Hepatocyte (in vitro differentiated cells): ENCODE results near the gene CADPS2. TPM values are rescaled to one million over a fixed set of nuclear protein-coding genes. Genes with fewer than 3 reads are reported as not detected.

Source experiments
- DNase-seq: peaks from one replicate; pipeline ENCODE4 v3.0.0-alpha.2; 2016; ENCODE audit warnings: low spot score
- H2AFZ ChIP-seq: fragments of 200-600 bp; sonication (generic); 2 replicates; pipeline ENCODE4 v1.6.0; 2016; ENCODE audit warnings: antibody characterized with exemption, mild to moderate bottlenecking
- H3K27ac ChIP-seq: fragments of 200-600 bp; sonication (generic); 2 replicates; pipeline ENCODE4 v1.5.1; 2016; ENCODE audit warnings: mild to moderate bottlenecking
- H3K27me3 ChIP-seq: fragments of 200-600 bp; sonication (generic); 2 replicates; pipeline ENCODE4 v1.6.1; 2016
- H3K36me3 ChIP-seq: fragments of 200-600 bp; sonication (generic); replicated peaks from 2 replicates; pipeline ENCODE4 v1.5.1; 2016; ENCODE audit warnings: low read depth; ENCODE audit not compliant: insufficient read depth
- H3K4me1 ChIP-seq: fragments of 200-600 bp; sonication (generic); 2 replicates; pipeline ENCODE4 v1.5.1; 2016; ENCODE audit warnings: mild to moderate bottlenecking, moderate library complexity; ENCODE audit not compliant: insufficient read depth
- H3K4me2 ChIP-seq: fragments of 200-600 bp; sonication (generic); 2 replicates; pipeline ENCODE4 v1.6.0; 2016
- H3K4me3 ChIP-seq: fragments of 200-600 bp; sonication (generic); 2 replicates; pipeline ENCODE4 v1.5.1; 2016; ENCODE audit warnings: mild to moderate bottlenecking
- H3K79me2 ChIP-seq: fragments of 200-600 bp; sonication (generic); 2 replicates; pipeline ENCODE4 v1.6.0; 2017; ENCODE audit warnings: mild to moderate bottlenecking
- H3K9me2 ChIP-seq: fragments of 200-600 bp; sonication (generic); replicated peaks from 2 replicates; pipeline ENCODE4 v1.6.0; 2017; ENCODE audit warnings: mild to moderate bottlenecking; ENCODE audit not compliant: insufficient read depth
- H3K9me3 ChIP-seq: fragments of 200-600 bp; sonication (generic); 2 replicates; pipeline ENCODE4 v1.5.1; 2016; ENCODE audit warnings: low read depth, mild to moderate bottlenecking
- H4K20me1 ChIP-seq: fragments of 200-600 bp; sonication (generic); 2 replicates; pipeline ENCODE4 v1.6.0; 2016; ENCODE audit warnings: mild to moderate bottlenecking; ENCODE audit not compliant: insufficient read depth, poor library complexity, severe bottlenecking
- CTCF ChIP-seq: fragments of 200-600 bp; sonication (generic); IDR thresholded peaks from 2 replicates; pipeline ENCODE4 v1.5.1; 2016; ENCODE audit warnings: antibody characterized with exemption, mild to moderate bottlenecking; ENCODE audit not compliant: poor library complexity
- EZH2 ChIP-seq: fragments of 200-600 bp; sonication (generic); IDR thresholded peaks from 2 replicates; pipeline ENCODE4 v1.6.1; 2016; ENCODE audit warnings: antibody characterized with exemption, mild to moderate bottlenecking, borderline replicate concordance
- EZH2phosphoT487 ChIP-seq: fragments of 200-600 bp; sonication (generic); IDR thresholded peaks from one replicate; pipeline ENCODE4 v1.6.1; 2018; ENCODE audit warnings: antibody characterized with exemption, mild to moderate bottlenecking, low read depth, moderate library complexity; ENCODE audit not compliant: unreplicated experiment, severe bottlenecking
- WGBS: methylation state at CpG from one replicate; pipeline ENCODE4 v1.1.6; 2016; ENCODE audit warnings: low lambda C conversion rate; ENCODE audit errors: missing lambda C conversion rate; 5-methylcytosine and 5-hydroxymethylcytosine counted together
- polyA plus RNA-seq: library from polyadenylated mRNA; unstranded; fragments of >200 nt; fragmentation: Nextera tagmentation; extraction: Ambion mirVana; gene quantifications from 2 replicates; pipeline ENCODE4 v1.2.1, GENCODE V29; 2016
- total RNA-seq: library from RNA; depleted of rRNA; stranded (reverse); fragments of >200 nt; gene quantifications from 2 replicates; pipeline ENCODE4 v1.2.3, GENCODE V29; 2014

CADPS2 gene
- total and polyA plus RNA-seq, 2 experiments from 2014 or later = 15.7 to 37.4 TPM

- no peak overlapping the region for H3K27ac ChIP-seq
- H4K20me1 ChIP-seq = no peaks in the 10 kb centered on the region
- H3K36me3 ChIP-seq = no peaks in the 10 kb centered on the region
- H3K9me3 ChIP-seq = no peaks in the 10 kb centered on the region
- no peaks in the 10 kb centered on the region for H3K27me3 ChIP-seq
- H3K79me2 ChIP-seq = no peaks in the 10 kb centered on the region
- H3K9me2 ChIP-seq = peaks cover 3% of the 10 kb centered on the region
- H3K4me1 ChIP-seq = peaks cover 4% of the 10 kb centered on the region
- TF ChIP-seq EZH2phosphoT487 (no peak), EZH2 (no peak), CTCF (no peak)
- no peak overlapping the region for H3K4me2 ChIP-seq
- H3K4me3 ChIP-seq = no peak overlapping the region
- DNase-seq = no peak
- H2AFZ ChIP-seq = no peak overlapping the region
These were observed 35.7 kb downstream of the CADPS2 start for GRCh38 chr7:122850528-122850927.

- no peak overlapping the region for H3K4me2 ChIP-seq
- no peak overlapping the region for H3K4me3 ChIP-seq
- H4K20me1 ChIP-seq = no peaks in the 10 kb centered on the region
- H3K79me2 ChIP-seq = no peaks in the 10 kb centered on the region
- 81% methylated on average over 3 of the region's 3 CpGs for WGBS
- H3K27me3 ChIP-seq = no peaks in the 10 kb centered on the region
- H3K4me1 ChIP-seq = peaks cover 4% of the 10 kb centered on the region
- no peaks in the 10 kb centered on the region for H3K9me3 ChIP-seq
- H3K36me3 ChIP-seq = no peaks in the 10 kb centered on the region
- no peak overlapping the region for H2AFZ ChIP-seq
- H3K27ac ChIP-seq = no peak overlapping the region
- DNase-seq = no peak
- TF ChIP-seq CTCF (no peak), EZH2 (no peak), EZH2phosphoT487 (no peak)
- peaks cover 3% of the 10 kb centered on the region for H3K9me2 ChIP-seq
These were observed 36.3 kb downstream of the CADPS2 start for GRCh38 chr7:122849957-122850328.

- Histone ChIP-seq H3K4me1 (peaks cover 4% of the 10 kb centered on the region), H4K20me1 (no peaks in the 10 kb centered on the region), H3K36me3 (no peaks in the 10 kb centered on the region), H3K4me3 (no peak overlapping the region), H3K27ac (no peak overlapping the region), H3K9me2 (peaks cover 3% of the 10 kb centered on the region), H3K4me2 (no peak overlapping the region), H2AFZ (no peak overlapping the region), H3K9me3 (no peaks in the 10 kb centered on the region), H3K27me3 (no peaks in the 10 kb centered on the region), H3K79me2 (no peaks in the 10 kb centered on the region)
- DNase-seq = no peak
- WGBS = 56% methylated on average over 4 of the region's 4 CpGs
- TF ChIP-seq EZH2 (no peak), EZH2phosphoT487 (no peak), CTCF (no peak)
These were observed 36.8 kb downstream of the CADPS2 start for GRCh38 chr7:122849322-122849956.

GRCh38 chr7:122847871-122848473 is 38.3 kb downstream of the CADPS2 start:
- Histone ChIP-seq H3K9me2 (peaks cover 3% of the 10 kb centered on the region), H3K27ac (no peak overlapping the region), H3K9me3 (no peaks in the 10 kb centered on the region), H4K20me1 (no peaks in the 10 kb centered on the region), H3K4me1 (peaks cover 4% of the 10 kb centered on the region), H3K4me2 (no peak overlapping the region), H3K27me3 (no peaks in the 10 kb centered on the region), H3K79me2 (no peaks in the 10 kb centered on the region), H2AFZ (no peak overlapping the region), H3K36me3 (no peaks in the 10 kb centered on the region), H3K4me3 (no peak overlapping the region)
- TF ChIP-seq EZH2 (no peak), CTCF (no peak), EZH2phosphoT487 (no peak)
- WGBS = 72% methylated on average over 3 of the region's 3 CpGs
- no peak for DNase-seq
